Endothelial cell of umbilical vein (primary cell): Measurements from ENCODE around the gene AP4B1. TPM values are rescaled to one million over a fixed set of nuclear protein-coding genes. Genes with fewer than 3 reads are reported as not detected.

ENCODE experiments used
- polyA plus RNA-seq, 4 experiments: library from polyadenylated mRNA; depleted of rRNA in 3 of 4; stranded (reverse) in 3 of 4; unstranded in 1 of 4; fragments of >200 nt; gene quantifications; 2 replicates each; pipeline versions ENCODE4 v1.2.1 to v1.2.3, GENCODE V29; 2011 to 2012; ENCODE audit warnings: missing spikeins in 1 of 4
- total RNA-seq: library from RNA; stranded (reverse); gene quantifications from 2 replicates; pipeline ENCODE4 v1.2.3, GENCODE V29; 2021

The AP4B1 gene
- total and polyA plus RNA-seq, 2 donors (not counting 3 experiments of a cell fraction or from before 2014, with no cell fraction given) = 21.9 to 33.0 TPM

Other genes with a start within 250 kb of the AP4B1 start
- 62.6 and 68.7 TPM in 2 replicates for gene PHTF1, start 145.3 kb downstream of the AP4B1 start, total RNA-seq
- gene PHTF1, start 145.3 kb downstream of the AP4B1 start, polyA plus RNA-seq = 20.3 and 26.3 TPM in 2 replicates
- 10.8 and 13.4 TPM in 2 replicates for gene RSBN1, start 92.3 kb downstream of the AP4B1 start, total RNA-seq
- 3.5 and 4.0 TPM in 2 replicates for gene RSBN1, start 92.3 kb downstream of the AP4B1 start, polyA plus RNA-seq
- not detected in 2 replicates for gene PTPN22, start 33.1 kb downstream of the AP4B1 start, total RNA-seq
- gene PTPN22, start 33.1 kb downstream of the AP4B1 start, polyA plus RNA-seq = not detected in 2 replicates
- gene BCL2L15, start 17.2 kb downstream of the AP4B1 start, total RNA-seq = 0.29 and 1.3 TPM in 2 replicates
- gene BCL2L15, start 17.2 kb downstream of the AP4B1 start, polyA plus RNA-seq = 0.28 and 0.40 TPM in 2 replicates
- 10.7 and 10.8 TPM in 2 replicates for gene DCLRE1B, start 527 bp upstream of the AP4B1 start, total RNA-seq
- gene DCLRE1B, start 527 bp upstream of the AP4B1 start, polyA plus RNA-seq = 5.6 and 6.1 TPM in 2 replicates
- 50.2 and 56.1 TPM in 2 replicates for gene HIPK1, start 24.5 kb upstream of the AP4B1 start, total RNA-seq
- gene HIPK1, start 24.5 kb upstream of the AP4B1 start, polyA plus RNA-seq = 39.3 and 41.1 TPM in 2 replicates
- 1.7 and 3.4 TPM in 2 replicates for gene OLFML3, start 74.7 kb upstream of the AP4B1 start, total RNA-seq
- gene OLFML3, start 74.7 kb upstream of the AP4B1 start, polyA plus RNA-seq = 3.9 TPM in 2 replicates
- not detected in 2 replicates for gene SYT6, start 249.1 kb upstream of the AP4B1 start, total RNA-seq
- gene SYT6, start 249.1 kb upstream of the AP4B1 start, polyA plus RNA-seq = 0.04 TPM in 1 of 2 replicates, not detected in the other